ENCODE data around the gene SEMA3C. TPM values are rescaled to one million over a fixed set of nuclear protein-coding genes. Genes with fewer than 3 reads are reported as not detected.

The SEMA3C gene
- total RNA-seq (2014; rRNA removed; shearing (Covaris generic)): 37.0 and 39.3 TPM in 2 replicates

DNA sequence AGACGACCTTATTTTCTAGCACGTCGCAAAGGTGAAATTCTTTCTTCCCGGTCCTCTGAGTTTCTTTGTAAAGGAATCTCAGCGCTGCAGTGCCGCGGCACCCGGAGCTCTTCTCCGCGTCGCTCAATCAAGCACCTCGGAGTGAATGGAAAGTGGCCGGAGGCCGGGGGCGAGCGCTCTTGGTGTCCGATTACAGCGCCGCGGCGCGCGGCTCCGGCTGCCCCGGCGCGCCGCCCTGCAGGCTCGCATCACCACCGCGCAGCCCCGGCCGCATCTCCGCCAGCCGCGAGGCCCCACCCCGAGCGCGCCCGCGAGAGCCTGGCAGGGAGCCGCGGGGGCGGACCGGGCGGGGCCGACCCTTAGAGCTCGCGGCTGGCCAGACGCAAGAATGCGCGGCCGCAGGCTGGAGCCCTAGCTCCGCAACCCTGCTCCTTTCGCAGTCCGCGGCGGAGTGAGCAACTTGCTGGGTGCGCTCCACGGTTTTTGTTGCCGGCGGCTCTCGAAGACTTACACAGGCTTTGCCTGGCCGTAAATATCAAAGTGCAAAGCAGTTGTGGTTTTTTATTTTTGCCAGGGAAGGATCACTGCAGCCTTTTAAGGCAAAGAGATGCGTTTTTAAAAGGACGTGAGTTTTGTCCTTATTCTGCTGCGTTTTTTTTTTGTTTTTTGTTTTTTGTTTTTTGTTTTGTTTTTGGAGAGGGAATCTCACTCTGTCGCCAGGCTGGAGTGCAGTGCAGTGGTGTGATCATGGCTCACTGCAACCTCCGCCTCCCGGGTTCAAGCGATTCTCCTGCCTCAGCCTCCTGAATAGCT is at the start of gene SEMA3C:
Gene SEMA3C (minus strand): TSS at position 143 of the 813 bp plus-strand sequence. CDS start 2,270 bp downstream, outside the sequence.
- H3K4me1 ChIP-seq: peaks cover 11% of the 10 kb centered on the region
- peak; percentile 94 to 96 for DNase-seq
- H3K9me3 ChIP-seq (replicated peaks): no peaks in the 10 kb centered on the region
- peaks cover 17% of the 10 kb centered on the region for H3K36me3 ChIP-seq
- peak within 1 kb of the TSS; percentile 72 for H3K4me3 ChIP-seq
- H3K27ac ChIP-seq: peak within 1 kb of the TSS; percentile 53
- H3K27me3 ChIP-seq: no peaks in the 10 kb centered on the region

DNA sequence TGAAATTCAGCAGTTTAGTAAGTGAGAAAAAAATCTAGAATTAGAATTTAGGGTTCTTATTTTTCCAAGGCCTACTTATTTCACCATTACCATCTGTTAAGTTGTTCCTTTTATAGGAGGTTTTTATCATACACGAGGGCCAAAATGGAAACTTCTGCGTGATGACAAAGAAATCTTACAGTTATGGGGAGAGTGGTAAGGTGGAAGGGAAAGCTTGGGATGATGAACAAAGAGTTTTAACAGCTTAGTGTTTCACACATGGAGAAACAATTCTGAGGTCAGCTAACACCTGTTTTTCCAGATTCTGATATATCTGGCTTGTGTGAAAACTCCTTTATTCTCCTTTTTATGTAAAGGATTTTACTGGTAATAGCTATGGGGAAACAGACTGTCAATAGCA is 49.8 kb upstream of the SEMA3C start:
- DNase-seq: peak; percentile 23 to 81
- Histone ChIP-seq H3K27me3 (no peaks in the 10 kb centered on the region), H3K4me1 (peaks cover 24% of the 10 kb centered on the region)

DNA sequence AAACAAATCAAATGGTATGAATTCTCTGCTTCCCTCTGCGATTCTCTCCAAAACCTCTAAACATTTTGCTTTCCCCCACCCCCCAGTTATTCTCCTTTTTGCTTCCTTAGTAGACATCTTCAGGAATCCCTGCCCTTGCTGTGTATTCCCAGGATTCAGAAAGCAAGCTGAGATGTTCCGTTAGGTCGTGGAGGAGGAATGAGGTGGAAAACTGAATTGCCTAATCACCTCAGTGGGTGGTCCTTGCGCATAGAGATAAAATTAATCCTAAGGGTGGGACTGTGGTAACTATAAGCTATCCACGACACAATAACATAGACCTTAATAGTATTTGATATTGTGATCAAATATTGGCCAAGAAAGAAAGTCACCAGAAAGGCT is 49.1 kb upstream of the SEMA3C start:
- no peaks in the 10 kb centered on the region; the same call in 1 of the 2 replicates for H3K9me3 ChIP-seq (replicated peaks)
- H3K27me3 ChIP-seq: no peaks in the 10 kb centered on the region
- peaks cover 24% of the 10 kb centered on the region for H3K4me1 ChIP-seq
- DNase-seq: peak; percentile 68 to 84
- H3K36me3 ChIP-seq: no peaks in the 10 kb centered on the region
- H3K27ac ChIP-seq: peak overlapping the region; percentile 55
- H3K4me3 ChIP-seq: no peak overlapping the region

More for the DNA sequence above, 49.8 kb upstream of the SEMA3C start:
- Histone ChIP-seq H3K4me3 (no peak overlapping the region), H3K9me3 (replicated peaks) (no peaks in the 10 kb centered on the region; the same call in 1 of the 2 replicates), H3K27ac (peak overlapping the region; percentile 55), H3K36me3 (no peaks in the 10 kb centered on the region)

DNA sequence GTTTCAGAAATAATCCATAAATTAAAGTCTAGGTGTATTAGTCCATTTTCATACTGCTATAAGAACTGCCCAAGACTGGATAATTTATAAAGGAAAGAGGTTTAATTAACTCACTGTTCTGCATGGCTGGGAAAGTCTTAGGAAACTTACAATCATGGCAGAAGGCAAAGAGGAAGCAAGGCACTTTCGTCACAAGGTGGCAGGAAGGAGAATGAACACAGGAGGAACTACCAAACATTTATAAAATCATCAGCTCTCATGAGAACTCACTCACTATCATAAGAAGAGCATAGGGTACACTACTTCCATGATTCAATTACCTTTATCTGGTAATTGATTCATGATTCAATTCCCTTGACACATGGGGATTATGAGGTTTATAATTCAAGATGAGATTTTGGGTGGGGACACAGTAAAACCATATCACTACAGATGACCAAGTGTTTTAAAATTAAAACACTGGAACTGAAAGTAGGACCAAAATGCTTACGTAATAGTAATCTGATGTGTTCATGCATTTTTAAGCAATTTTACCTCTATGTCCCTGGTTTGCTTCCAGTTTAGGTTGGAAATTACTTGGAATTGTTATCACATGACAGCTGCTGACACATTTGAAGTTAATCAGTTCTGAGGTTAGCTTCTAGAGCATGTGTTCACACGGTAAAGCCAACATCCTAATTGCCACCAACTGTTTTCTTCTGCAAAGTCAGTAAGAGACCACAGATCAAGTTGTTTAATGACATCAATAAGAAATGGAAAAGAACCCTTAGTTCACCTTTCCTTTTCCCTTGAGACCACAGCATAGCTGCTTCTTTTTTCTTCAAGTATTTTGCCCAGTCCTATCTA is 48.4 kb upstream of the SEMA3C start:
- H3K36me3 ChIP-seq: no peaks in the 10 kb centered on the region
- H3K4me3 ChIP-seq: no peak overlapping the region
- H3K27me3 ChIP-seq: no peaks in the 10 kb centered on the region
- peaks cover 24% of the 10 kb centered on the region for H3K4me1 ChIP-seq
- no peaks in the 10 kb centered on the region; the same call in 1 of the 2 replicates for H3K9me3 ChIP-seq (replicated peaks)
- peak in 1 of 2 experiments; percentile 62 for DNase-seq
- peak overlapping the region; percentile 55 for H3K27ac ChIP-seq

DNA sequence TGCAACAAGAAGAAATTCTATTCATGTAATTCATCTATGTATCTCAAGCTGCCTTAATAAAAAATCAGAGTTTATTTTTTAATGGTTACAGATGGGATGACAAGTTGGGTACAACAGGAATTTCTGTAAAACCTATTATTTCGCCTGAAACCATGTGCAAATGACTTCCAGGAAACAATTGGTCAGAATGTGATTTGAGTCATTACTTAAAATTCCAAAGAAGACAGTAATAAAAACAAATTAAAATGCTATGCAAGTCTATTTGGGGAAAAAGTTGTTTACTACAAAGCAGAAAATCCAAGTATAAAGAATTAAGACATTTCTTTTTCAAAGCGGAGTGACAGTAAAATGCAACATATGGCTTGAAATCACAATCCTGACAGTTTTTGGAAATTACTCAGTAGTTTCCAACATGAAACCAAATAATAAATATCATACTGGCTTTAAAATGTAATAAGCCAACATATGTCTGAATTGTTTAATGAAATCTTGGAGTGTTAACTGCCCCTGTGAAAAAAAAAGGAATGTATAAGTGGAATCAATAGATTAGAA is 41.5 kb upstream of the SEMA3C start:
- DNase-seq: no peak
- no peaks in the 10 kb centered on the region for H3K36me3 ChIP-seq

DNA sequence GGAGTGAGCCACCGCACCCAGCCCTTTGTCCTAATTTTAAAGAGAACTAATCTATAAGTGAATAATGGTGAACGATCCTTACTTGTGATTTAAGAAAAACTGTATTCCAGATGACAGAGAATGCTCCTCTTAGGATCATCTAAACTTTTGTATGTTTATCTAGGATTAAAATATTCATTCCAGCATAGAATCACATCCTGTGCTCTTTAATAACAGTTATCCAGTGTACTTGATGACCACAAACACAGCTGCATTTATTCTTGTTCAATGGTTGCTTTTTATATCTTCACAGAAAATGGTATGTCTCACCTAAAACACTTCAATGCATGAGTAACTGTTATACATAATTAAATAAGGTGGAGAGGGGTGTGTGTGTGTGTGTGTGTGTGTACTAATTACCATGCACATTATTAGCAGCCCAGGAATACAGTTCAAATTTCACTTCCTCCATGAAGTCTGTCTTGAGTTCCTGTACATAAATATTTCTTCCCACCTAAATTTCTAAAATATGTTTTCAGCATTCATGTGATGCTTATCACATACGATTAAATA is 38.5 kb upstream of the SEMA3C start:
- Histone ChIP-seq H3K4me3 (no peak overlapping the region), H3K9me3 (replicated peaks) (peaks cover 6% of the 10 kb centered on the region), H3K4me1 (peaks cover 24% of the 10 kb centered on the region), H3K27ac (no peak overlapping the region; the same call in 1 of the 2 replicates), H3K27me3 (no peaks in the 10 kb centered on the region), H3K36me3 (no peaks in the 10 kb centered on the region)
- peak in 1 of 2 experiments; percentile 45 for DNase-seq

More for the DNA sequence above, 41.5 kb upstream of the SEMA3C start:
- Histone ChIP-seq H3K4me1 (peaks cover 9% of the 10 kb centered on the region), H3K9me3 (replicated peaks) (peaks cover 4% of the 10 kb centered on the region; the same call in 1 of the 2 replicates), H3K27ac (no peak overlapping the region), H3K27me3 (no peaks in the 10 kb centered on the region), H3K4me3 (no peak overlapping the region)

DNA sequence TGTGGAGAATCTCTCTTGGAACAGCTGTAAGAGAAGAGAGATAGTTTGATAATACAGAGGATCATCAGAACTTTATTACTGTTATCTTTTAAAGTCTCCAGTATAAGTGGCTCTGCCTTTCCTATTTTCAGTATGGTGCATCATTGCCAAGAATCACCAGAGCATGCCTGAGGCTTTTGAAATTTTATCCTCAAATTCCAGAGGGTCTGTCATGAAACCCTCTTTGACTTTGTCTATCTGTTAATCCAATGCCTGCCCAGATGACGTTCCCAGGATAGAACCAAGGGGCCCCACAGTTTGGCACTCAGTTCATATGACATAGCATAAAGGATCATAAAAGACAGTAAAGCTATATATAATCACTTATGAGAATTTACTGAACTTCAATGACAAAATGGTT is 35.3 kb upstream of the SEMA3C start:
- no peak overlapping the region for H3K4me3 ChIP-seq
- peaks cover 13% of the 10 kb centered on the region for H3K9me3 ChIP-seq (replicated peaks)
- H3K27ac ChIP-seq: no peak overlapping the region
- DNase-seq: peak; percentile 48 to 64
- no peaks in the 10 kb centered on the region for H3K27me3 ChIP-seq
- H3K36me3 ChIP-seq: no peaks in the 10 kb centered on the region
- peaks cover 37% of the 10 kb centered on the region for H3K4me1 ChIP-seq

DNA sequence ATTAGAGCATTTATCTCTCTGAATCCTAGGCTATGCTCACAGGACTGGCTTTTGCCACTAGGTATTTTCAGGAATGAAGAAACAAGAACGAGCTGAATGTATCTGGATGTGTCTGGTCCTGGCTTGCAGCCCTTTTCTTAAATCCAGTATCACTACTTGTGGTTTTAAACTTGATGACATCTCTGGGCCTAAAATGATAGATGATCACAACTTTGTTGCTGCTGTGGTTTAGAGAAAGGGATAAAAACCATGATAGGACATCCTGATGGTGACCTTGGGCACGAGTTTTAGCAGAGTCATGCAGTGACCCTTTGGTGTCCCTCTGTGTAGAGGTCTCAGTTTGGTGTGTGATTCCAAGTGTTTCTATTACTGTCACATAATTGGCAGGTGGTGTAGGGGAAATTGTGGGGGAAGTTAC is 31.7 kb upstream of the SEMA3C start:
- Histone ChIP-seq H3K4me1 (peaks cover 30% of the 10 kb centered on the region), H3K9me3 (replicated peaks) (peaks cover 14% of the 10 kb centered on the region), H3K4me3 (no peak overlapping the region), H3K27me3 (no peaks in the 10 kb centered on the region), H3K36me3 (no peaks in the 10 kb centered on the region), H3K27ac (no peak overlapping the region)
- DNase-seq: peak; percentile 55 to 75

DNA sequence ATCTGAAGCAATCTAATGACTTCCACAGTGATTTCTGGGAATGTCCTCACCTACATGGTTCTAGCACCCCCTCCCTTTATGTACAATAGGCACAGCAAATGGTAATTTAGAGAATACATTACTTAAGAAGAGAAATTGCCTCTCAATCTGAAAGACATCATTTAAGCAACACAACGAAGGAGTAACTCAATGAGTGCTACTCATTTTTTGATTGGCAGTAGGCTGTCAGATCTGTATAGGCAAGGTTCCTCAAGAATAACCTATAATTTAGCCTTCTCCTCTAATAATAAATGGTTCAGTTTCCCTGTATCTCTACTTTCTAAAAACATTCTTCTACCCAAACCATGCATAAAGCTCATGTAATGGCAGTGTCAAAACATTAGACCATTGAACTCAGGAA is 30.6 kb upstream of the SEMA3C start:
- no peak overlapping the region for H3K27ac ChIP-seq
- peaks cover 14% of the 10 kb centered on the region for H3K9me3 ChIP-seq (replicated peaks)
- no peak overlapping the region for H3K4me3 ChIP-seq
- H3K27me3 ChIP-seq: no peaks in the 10 kb centered on the region
- peaks cover 19% of the 10 kb centered on the region for H3K4me1 ChIP-seq
- DNase-seq: no peak
- H3K36me3 ChIP-seq: no peaks in the 10 kb centered on the region

DNA sequence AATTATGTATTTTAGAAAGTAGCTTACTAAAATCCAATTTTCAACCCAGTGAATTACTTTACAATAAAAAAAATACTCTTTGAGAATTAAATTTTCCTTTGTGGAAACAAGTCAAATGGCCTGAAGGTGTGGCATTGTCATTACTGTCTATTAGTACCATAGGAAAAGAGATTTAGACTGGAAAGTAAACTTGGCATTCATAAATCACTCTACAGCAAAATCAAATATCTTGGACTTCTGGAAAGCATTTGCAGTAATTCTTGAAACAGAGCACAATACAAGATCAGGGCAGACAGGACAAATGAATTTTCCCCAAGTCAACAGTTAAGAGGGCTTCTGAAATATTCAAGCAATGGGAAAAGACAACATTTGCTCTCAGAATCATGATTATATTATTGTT is 28.0 kb upstream of the SEMA3C start:
- no peaks in the 10 kb centered on the region for H3K36me3 ChIP-seq
- DNase-seq: no peak
- H3K4me1 ChIP-seq: peaks cover 26% of the 10 kb centered on the region
- no peak overlapping the region for H3K27ac ChIP-seq
- H3K27me3 ChIP-seq: no peaks in the 10 kb centered on the region
- H3K9me3 ChIP-seq (replicated peaks): peaks cover 8% of the 10 kb centered on the region
- no peak overlapping the region for H3K4me3 ChIP-seq

DNA sequence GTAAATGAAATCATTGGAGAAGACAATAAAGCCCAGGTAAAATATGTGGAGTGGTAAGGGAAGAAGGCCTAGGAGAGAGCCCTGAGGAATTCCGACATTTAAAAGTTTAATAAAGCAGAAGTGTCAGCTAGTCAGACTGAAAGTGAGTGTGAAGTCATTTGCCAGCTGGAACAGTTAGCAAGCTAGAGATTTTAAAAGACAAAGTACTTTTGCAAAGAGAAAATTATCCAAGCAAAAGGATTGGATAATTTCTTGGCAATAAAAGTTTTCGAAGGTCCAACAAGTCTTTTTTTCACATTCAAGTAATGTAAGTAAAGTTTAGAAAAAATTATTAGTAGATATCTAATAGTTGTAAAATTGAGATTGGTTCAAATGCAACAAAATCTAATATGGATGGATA is 27.1 kb upstream of the SEMA3C start:
- no peak for DNase-seq
- no peaks in the 10 kb centered on the region for H3K27me3 ChIP-seq
- H3K4me1 ChIP-seq: peaks cover 29% of the 10 kb centered on the region
- no peak overlapping the region for H3K4me3 ChIP-seq
- H3K9me3 ChIP-seq (replicated peaks): peaks cover 6% of the 10 kb centered on the region; the same call in 1 of the 2 replicates
- no peaks in the 10 kb centered on the region for H3K36me3 ChIP-seq
- H3K27ac ChIP-seq: no peak overlapping the region

DNA sequence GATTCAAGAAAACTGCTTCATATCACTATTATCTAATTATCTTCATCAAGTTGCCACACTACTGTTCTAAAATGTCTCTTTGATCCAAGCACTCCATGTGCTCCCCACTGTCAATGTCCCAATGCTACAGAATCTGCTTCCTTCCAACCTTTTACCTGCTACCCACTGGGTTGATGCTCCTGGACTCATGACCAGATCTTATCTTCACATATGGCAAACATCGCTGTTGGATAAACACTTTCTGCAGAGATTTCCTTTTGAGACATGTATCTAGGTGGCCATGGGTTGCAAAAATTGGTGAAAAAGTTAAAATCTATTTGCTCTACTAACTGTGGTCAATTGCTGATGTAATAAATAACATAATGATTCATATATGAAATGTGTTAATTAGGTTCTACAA is 24.5 kb upstream of the SEMA3C start:
- Histone ChIP-seq H3K27ac (no peak overlapping the region), H3K36me3 (no peaks in the 10 kb centered on the region), H3K27me3 (no peaks in the 10 kb centered on the region), H3K4me3 (no peak overlapping the region), H3K9me3 (replicated peaks) (peaks cover 7% of the 10 kb centered on the region; the same call in 1 of the 2 replicates), H3K4me1 (peaks cover 32% of the 10 kb centered on the region)
- DNase-seq: no peak

DNA sequence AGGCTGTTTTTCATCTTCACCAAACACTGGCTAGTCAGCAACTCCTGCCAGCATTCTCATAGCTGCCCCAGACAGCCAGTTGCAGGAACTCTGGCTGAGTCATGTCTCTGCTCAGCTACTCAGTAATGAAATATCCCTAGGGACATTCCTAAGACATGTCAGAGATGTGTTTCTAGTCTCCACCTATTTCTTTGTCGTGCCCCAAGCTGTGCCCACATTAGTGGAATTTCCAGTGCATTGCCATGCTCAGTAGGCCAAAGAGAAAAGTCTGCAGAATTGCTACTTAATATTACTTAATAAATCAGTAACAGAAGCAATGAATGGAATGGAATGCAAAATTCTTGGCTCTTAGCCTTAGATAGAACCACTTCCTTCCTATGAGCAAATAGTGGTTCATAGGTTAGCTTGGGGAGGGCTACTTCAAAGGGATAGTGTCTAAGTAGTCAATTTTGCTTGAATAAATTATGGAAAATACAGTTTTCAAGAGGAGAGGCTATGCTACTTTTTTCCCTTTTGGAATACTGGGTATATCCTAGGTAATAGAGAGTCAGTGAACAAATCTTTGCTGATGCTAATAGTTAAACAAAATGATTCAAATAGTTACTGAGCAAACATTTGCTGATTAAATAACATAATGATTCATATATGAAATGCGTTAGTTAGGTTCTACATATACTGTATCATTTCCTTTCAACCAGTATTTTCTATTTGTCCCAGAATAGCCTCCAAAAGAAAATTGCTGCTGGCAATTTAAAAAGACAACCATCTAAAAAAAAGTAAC is 23.6 kb upstream of the SEMA3C start:
- H3K4me3 ChIP-seq: no peak overlapping the region
- peak; percentile 79 to 82 for DNase-seq

More for the DNA sequence above, 23.6 kb upstream of the SEMA3C start:
- Histone ChIP-seq H3K9me3 (replicated peaks) (peaks cover 6% of the 10 kb centered on the region; the same call in 1 of the 2 replicates), H3K4me1 (peaks cover 32% of the 10 kb centered on the region), H3K36me3 (no peaks in the 10 kb centered on the region), H3K27me3 (no peaks in the 10 kb centered on the region), H3K27ac (peak overlapping the region; percentile 96)

All from SJCRH30 (cell line).